Panc1 (cell line): Measurements from ENCODE around the gene KEL. TPM values are rescaled to one million over a fixed set of nuclear protein-coding genes. Genes with fewer than 3 reads are reported as not detected.

Experiments
- ATAC-seq: fragments of 200-7000 bp; cut with Tn5 transposase; 2 replicates; pipeline ENCODE4 v1.9.1; 2020; ENCODE audit warnings: mild to moderate bottlenecking, moderate library complexity
- BruUV-seq: library from RNA; stranded (reverse); fragments of 400-500 nt; replicated peaks from 2 replicates; lab custom pipeline; 2021; lab: Mats Ljungman, UMichigan
- CTCF ChIA-PET: fragments of 300-600 bp; sonication (Branson Sonifier 250); formaldehyde crosslinking; loops from one replicate; lab custom pipeline; 2022; ENCODE audit warnings: antibody characterized with exemption; lab: Charles Lee
- POLR2A ChIA-PET: fragments of 300-600 bp; sonication (Branson Sonifier 250); formaldehyde crosslinking; loops from one replicate; lab custom pipeline; 2022; ENCODE audit warnings: antibody characterized with exemption; lab: Charles Lee
- DNase-seq: peaks from one replicate; pipeline ENCODE4 v3.0.0-alpha.2; 2010; ENCODE audit warnings: low read depth, low spot score
- H3K27ac ChIP-seq: 2 replicates; pipeline ENCODE4 v1.5.1; 2011; ENCODE audit warnings: mild to moderate bottlenecking, low read length, inconsistent platforms
- H3K27me3 ChIP-seq: fragments of 200-500 bp; sonication (Bioruptor generic); 2 replicates; pipeline ENCODE4 v1.6.0; 2014; ENCODE audit warnings: low read length, inconsistent platforms; ENCODE audit not compliant: control insufficient read depth, insufficient read depth
- H3K36me3 ChIP-seq: fragments of 200-500 bp; sonication (Bioruptor generic); 2 replicates; pipeline ENCODE4 v1.5.1; 2014; ENCODE audit warnings: inconsistent platforms, mild to moderate bottlenecking, low read length, moderate library complexity; ENCODE audit not compliant: control insufficient read depth, insufficient read depth
- H3K4me1 ChIP-seq: 2 replicates; pipeline ENCODE4 v1.5.1; 2011; ENCODE audit warnings: inconsistent platforms, mild to moderate bottlenecking, low read length, moderate library complexity; ENCODE audit not compliant: control insufficient read depth, insufficient read depth
- H3K4me3 ChIP-seq, 2 experiments: 2 replicates each; pipeline ENCODE4 v1.5.1; 2011 to 2012; ENCODE audit warnings: low read depth in 2 of 2, low read length in 2 of 2, mild to moderate bottlenecking in 2 of 2, inconsistent platforms in 1 of 2, moderate library complexity in 1 of 2
- H3K9me3 ChIP-seq: fragments of 200-500 bp; sonication (Bioruptor generic); 2 replicates; pipeline ENCODE4 v1.5.1; 2014; ENCODE audit warnings: low read depth, mild to moderate bottlenecking, inconsistent platforms, low read length, moderate library complexity; ENCODE audit not compliant: control insufficient read depth, insufficient read depth
- CTCF ChIP-seq: fragments of 450-650 bp; IDR thresholded peaks from 2 replicates; pipeline ENCODE4 v1.5.1; 2017; ENCODE audit warnings: mild to moderate bottlenecking
- POLR2AphosphoS5 ChIP-seq: IDR thresholded peaks from 2 replicates; pipeline ENCODE4 v1.6.1; 2012; ENCODE audit warnings: mild to moderate bottlenecking, low read depth, low read length, moderate library complexity
- REST ChIP-seq, 2 experiments: IDR thresholded peaks; 2 replicates each; pipeline ENCODE4 v1.6.1; 2011 to 2012; ENCODE audit warnings: low read depth in 2 of 2, control low read depth in 1 of 2, low read length in 1 of 2, mild to moderate bottlenecking in 1 of 2, moderate library complexity in 1 of 2; ENCODE audit not compliant: insufficient read depth in 1 of 2
- SIN3A ChIP-seq: IDR thresholded peaks from 2 replicates; pipeline ENCODE4 v1.6.1; 2012; ENCODE audit warnings: low read depth, mild to moderate bottlenecking, low read length, moderate library complexity, borderline replicate concordance; ENCODE audit not compliant: insufficient read depth
- TCF7L2 ChIP-seq: IDR thresholded peaks from 2 replicates; pipeline ENCODE4 v1.6.1; 2011; ENCODE audit warnings: mild to moderate bottlenecking, low read depth, low read length, inconsistent platforms
- in situ Hi-C: cut with HindIII; loops from 2 replicates; pipeline ENCODE4 v1.10.0; 2016; ENCODE audit warnings: low sequenced_read_pairs, low pct_unique_long_range_greater_than_20kb
- intact Hi-C: fragments of 100-400 bp; cut with micrococcal nuclease; formaldehyde crosslinking; loops from one replicate; pipeline ENCODE4 v1.10.0; 2022; ENCODE audit not compliant: unreplicated experiment
- total RNA-seq: library from RNA; stranded (reverse); gene quantifications from one replicate; pipeline ENCODE4 v1.2.1, GENCODE V29; 2021; ENCODE audit not compliant: unreplicated experiment

Gene KEL
- total RNA-seq, 1 experiment from 2014 or later, result 0.44 TPM

GRCh38 chr7:142934056-142934455, 28.1 kb downstream of the KEL start:
- Histone ChIP-seq H3K4me1 (no peaks in the 10 kb centered on the region), H3K4me3 (no peak overlapping the region), H3K27ac (no peak overlapping the region), H3K36me3 (no peaks in the 10 kb centered on the region), H3K27me3 (no peaks in the 10 kb centered on the region; the same call in 1 of the 2 replicates), H3K9me3 (no peaks in the 10 kb centered on the region)
- no peak for TF ChIP-seq TCF7L2
- ChIA-PET CTCF (no interaction called here), POLR2A (no interaction called here)
- intact Hi-C loops (no loop called here), in situ Hi-C loops (no loop called here)
- no TSS peak for BruUV-seq
- DNase-seq (no peak), ATAC-seq (no peak)

GRCh38 chr7:142933624-142934023, 28.5 kb downstream of the KEL start, which contains the start of gene TRPV5:
TRPV5 (minus strand) TSS chr7:142933746; CDS start chr7:142933459, 287 bp downstream.
- CTCF ChIA-PET, result no interaction called here
- no peak for ATAC-seq
- TF ChIP-seq REST (IDR thresholded peaks at IDR 0.05; ENCODE audit: insufficient read depth in 1 of 2, low read depth in 2 of 2, low read length in 1 of 2) (no peak), POLR2AphosphoS5 (no peak), TCF7L2 (no peak), SIN3A (no peak), CTCF (no peak)
- no peak within 1 kb of the TSS for H3K4me3 ChIP-seq
- no peaks in the 10 kb centered on the region; the same call in 1 of the 2 replicates for H3K27me3 ChIP-seq
- no peaks in the 10 kb centered on the region for H3K36me3 ChIP-seq
- no peaks in the 10 kb centered on the region for H3K9me3 ChIP-seq
- intact Hi-C loops, result no loop called here
- no TSS peak for BruUV-seq
- in situ Hi-C loops, result no loop called here
- no peaks in the 10 kb centered on the region for H3K4me1 ChIP-seq
- POLR2A ChIA-PET, result no interaction called here
- no peak for DNase-seq
- no peak within 1 kb of the TSS for H3K27ac ChIP-seq

- intact Hi-C loops (no loop called here), in situ Hi-C loops (no loop called here)
- ATAC-seq (no peak), DNase-seq (no peak)
- Histone ChIP-seq H3K36me3 (no peaks in the 10 kb centered on the region), H3K4me3 (no peak overlapping the region), H3K27ac (no peak overlapping the region), H3K9me3 (no peaks in the 10 kb centered on the region), H3K4me1 (no peaks in the 10 kb centered on the region), H3K27me3 (no peaks in the 10 kb centered on the region; the same call in 1 of the 2 replicates)
- BruUV-seq, result no TSS peak
- ChIA-PET POLR2A (no interaction called here), CTCF (no interaction called here)
- TF ChIP-seq CTCF, result no peak
- TF ChIP-seq REST (IDR thresholded peaks at IDR 0.05; ENCODE audit: insufficient read depth in 1 of 2, low read depth in 2 of 2, low read length in 1 of 2), result no peak
- no peak for TF ChIP-seq TCF7L2
- no peak for TF ChIP-seq POLR2AphosphoS5
- no peak for TF ChIP-seq SIN3A
Measured at GRCh38 chr7:142933092-142933475, 29.1 kb downstream of the KEL start.
